C4-2B (cell line): ENCODE results near the gene ADGRD2.

ENCODE experiments used
- ZFX ChIP-seq: fragments of 450-650 bp; IDR thresholded peaks from 2 replicates; pipeline ENCODE4 v1.6.1; 2017
- TF ChIP-seq, protein P1 (sequence below): fragments of 450-650 bp; conservative IDR thresholded peaks from 2 replicates; pipeline ENCODE4 v1.5.1; 2017; ENCODE audit warnings: mild to moderate bottlenecking

DNA sequence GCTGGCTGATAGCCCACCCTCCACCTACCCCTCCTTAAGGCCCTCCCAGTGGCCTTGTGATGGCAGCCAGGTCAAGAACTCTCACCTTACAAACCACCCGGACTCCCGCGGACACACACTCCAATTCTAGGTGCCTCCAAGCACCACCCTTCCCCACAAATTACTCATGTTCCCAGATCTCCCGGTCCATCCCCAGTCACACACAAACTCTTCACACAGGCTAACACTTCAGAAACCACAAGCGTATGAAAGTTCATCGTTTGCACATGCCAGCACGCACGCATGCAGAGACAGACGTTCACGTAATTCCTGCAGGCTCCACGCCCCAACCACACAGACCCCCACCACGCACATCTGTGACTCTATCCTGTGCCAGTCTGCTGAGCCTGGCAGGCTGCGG lies 39.0 kb downstream of the ADGRD2 start:
- TF ChIP-seq, protein P1, sequence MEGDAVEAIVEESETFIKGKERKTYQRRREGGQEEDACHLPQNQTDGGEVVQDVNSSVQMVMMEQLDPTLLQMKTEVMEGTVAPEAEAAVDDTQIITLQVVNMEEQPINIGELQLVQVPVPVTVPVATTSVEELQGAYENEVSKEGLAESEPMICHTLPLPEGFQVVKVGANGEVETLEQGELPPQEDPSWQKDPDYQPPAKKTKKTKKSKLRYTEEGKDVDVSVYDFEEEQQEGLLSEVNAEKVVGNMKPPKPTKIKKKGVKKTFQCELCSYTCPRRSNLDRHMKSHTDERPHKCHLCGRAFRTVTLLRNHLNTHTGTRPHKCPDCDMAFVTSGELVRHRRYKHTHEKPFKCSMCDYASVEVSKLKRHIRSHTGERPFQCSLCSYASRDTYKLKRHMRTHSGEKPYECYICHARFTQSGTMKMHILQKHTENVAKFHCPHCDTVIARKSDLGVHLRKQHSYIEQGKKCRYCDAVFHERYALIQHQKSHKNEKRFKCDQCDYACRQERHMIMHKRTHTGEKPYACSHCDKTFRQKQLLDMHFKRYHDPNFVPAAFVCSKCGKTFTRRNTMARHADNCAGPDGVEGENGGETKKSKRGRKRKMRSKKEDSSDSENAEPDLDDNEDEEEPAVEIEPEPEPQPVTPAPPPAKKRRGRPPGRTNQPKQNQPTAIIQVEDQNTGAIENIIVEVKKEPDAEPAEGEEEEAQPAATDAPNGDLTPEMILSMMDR, result no peak
- TF ChIP-seq ZFX, result no peak
